Adrenal gland (tissue), 12 donors: ENCODE results near the gene FAM210A. TPM values are rescaled to one million over a fixed set of nuclear protein-coding genes. Genes with fewer than 3 reads are reported as not detected.

Source experiments
- DNase-seq, 7 donors: peaks; one replicate each; pipeline ENCODE4 v3.0.0-alpha.2; 2019 to 2020
- H3K27ac ChIP-seq, 5 donors: fragments of 200-600 bp; sonication (generic) in 4 of 5; 1 replicate in 3 of 5; 2 replicates in 2 of 5; pipeline versions ENCODE4 v1.5.1 to v1.8.0; 2016 to 2020; ENCODE audit warnings: mild to moderate bottlenecking in 1 of 5
- H3K27me3 ChIP-seq: fragments of 200-600 bp; 2 replicates; pipeline ENCODE4 v1.8.0; 2021
- H3K36me3 ChIP-seq, 2 donors: fragments of 200-600 bp; replicated peaks in 1 of 2; 1 replicate in 1 of 2; 2 replicates in 1 of 2; pipeline versions ENCODE4 v1.5.1 to v1.8.0; 2018 to 2022
- H3K4me1 ChIP-seq, 2 donors: fragments of 200-600 bp; replicated peaks in 1 of 2; 1 replicate in 1 of 2; 2 replicates in 1 of 2; pipeline versions ENCODE4 v1.5.1 to v1.8.0; 2018 to 2021
- H3K4me3 ChIP-seq, 4 donors: fragments of 200-600 bp; sonication (generic) in 3 of 4; one replicate each; pipeline ENCODE4 v1.5.1; 2016 to 2018
- H3K9me3 ChIP-seq, 3 donors: fragments of 200-600 bp; sonication (generic) in 1 of 3; replicated peaks in 1 of 3; 1 replicate in 2 of 3; 2 replicates in 1 of 3; pipeline versions ENCODE4 v1.5.1 to v1.8.0; 2016 to 2021
- POLR2A ChIP-seq, 2 donors: fragments of 450-650 bp; IDR thresholded peaks; one replicate each; pipeline ENCODE4 v1.6.1; 2017; ENCODE audit warnings: antibody characterized with exemption in 2 of 2, mild to moderate bottlenecking in 2 of 2, moderate library complexity in 1 of 2
- WGBS, 4 donors: extraction: QIAGEN DNeasy Blood & Tissue Kit in 2 of 4; methylation state at CpG; one replicate each; pipeline versions ENCODE4 v1.1.5 to v1.1.7; 2013 to 2017; 5-methylcytosine and 5-hydroxymethylcytosine counted together
- intact Hi-C, 2 donors: fragments of 100-400 bp; cut with DNase I; formaldehyde crosslinking; loops; one replicate each; pipeline versions ENCODE4 v1.14.1 to v1.15.0; 2022 to 2023
- polyA plus RNA-seq, 3 donors: library from polyadenylated mRNA; stranded (reverse); fragments of 200-250 nt in 2 of 3; fragments of 350-450 nt in 1 of 3; fragmentation: Illumina TruSeq in 1 of 3; extraction: RNeasy Lipid Tissue Mini Kit (QIAGEN cat#74804) in 1 of 3; gene quantifications; one replicate each; pipeline ENCODE4 v1.2.3, GENCODE V29; 2013 to 2014
- total RNA-seq, 9 donors: library from RNA; depleted of rRNA in 4 of 9; stranded (reverse); fragments of >200 nt in 4 of 9; fragments of 120-200 nt in 1 of 9; fragmentation: NEBNext Ultra II Directional in 1 of 9; extraction: Animal tissue kit (Norgen Biotek cat#: 25700) in 1 of 9; gene quantifications; one replicate each; pipeline versions ENCODE4 v1.1.0 to v1.2.4, GENCODE V29; 2013 to 2023
- TF ChIP-seq, protein P1 (sequence below), 6 experiments: fragments of 450-650 bp in 4 of 6; fragments of 200-600 bp in 2 of 6; sonication (generic) in 1 of 6; IDR thresholded peaks; 1 replicate in 5 of 6; 2 replicates in 1 of 6; pipeline versions ENCODE4 v1.5.1 to v1.8.0; 2016 to 2021; ENCODE audit warnings: antibody characterized with exemption in 6 of 6, mild to moderate bottlenecking in 2 of 6, moderate library complexity in 1 of 6
- donor health status: healthy with polysubstance abuse.
- donor health status: Bipolar disorder and iron deficiency.
- donor health status: DM: yes; HTN: yes; CAD: no.
- donor health status: DM: no; HTN: no; CAD: no.
- donor health status: DM: no; HTN: no; CAD: no.
- donor health status: DM: yes; HTN: yes; CAD: no.

Gene FAM210A
- total and polyA plus RNA-seq, 12 donors = 3.4 to 29.5 (median 10.8) TPM

DNA sequence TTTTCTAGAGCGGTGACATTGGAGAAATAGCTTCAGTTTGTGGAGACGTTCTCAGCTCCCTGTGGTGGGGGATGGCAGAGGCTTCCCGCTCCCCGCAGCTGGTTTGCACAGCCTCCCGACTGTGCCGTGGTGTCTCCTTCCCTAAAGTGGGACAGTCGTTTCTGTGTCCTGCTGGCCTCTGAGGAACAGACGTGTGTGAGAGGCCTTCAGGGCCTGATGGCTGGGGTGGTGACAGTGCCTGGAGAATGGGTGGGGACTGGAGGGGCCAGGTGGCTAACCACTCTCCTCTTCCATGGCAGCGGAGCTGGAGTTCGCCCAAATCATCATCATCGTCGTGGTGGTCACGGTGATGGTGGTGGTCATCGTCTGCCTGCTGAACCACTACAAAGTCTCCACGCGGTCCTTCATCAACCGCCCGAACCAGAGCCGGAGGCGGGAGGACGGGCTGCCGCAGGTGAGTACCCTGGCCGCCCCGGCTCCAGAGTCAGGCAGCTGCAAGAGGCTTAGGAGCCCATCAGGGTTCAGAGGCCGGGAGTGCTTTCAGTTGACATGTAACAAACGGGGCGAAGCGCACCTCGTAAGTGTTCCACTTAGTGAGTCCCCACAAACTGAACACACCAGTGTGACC, 105.4 kb downstream of the FAM210A start:
- TF ChIP-seq, protein P1, sequence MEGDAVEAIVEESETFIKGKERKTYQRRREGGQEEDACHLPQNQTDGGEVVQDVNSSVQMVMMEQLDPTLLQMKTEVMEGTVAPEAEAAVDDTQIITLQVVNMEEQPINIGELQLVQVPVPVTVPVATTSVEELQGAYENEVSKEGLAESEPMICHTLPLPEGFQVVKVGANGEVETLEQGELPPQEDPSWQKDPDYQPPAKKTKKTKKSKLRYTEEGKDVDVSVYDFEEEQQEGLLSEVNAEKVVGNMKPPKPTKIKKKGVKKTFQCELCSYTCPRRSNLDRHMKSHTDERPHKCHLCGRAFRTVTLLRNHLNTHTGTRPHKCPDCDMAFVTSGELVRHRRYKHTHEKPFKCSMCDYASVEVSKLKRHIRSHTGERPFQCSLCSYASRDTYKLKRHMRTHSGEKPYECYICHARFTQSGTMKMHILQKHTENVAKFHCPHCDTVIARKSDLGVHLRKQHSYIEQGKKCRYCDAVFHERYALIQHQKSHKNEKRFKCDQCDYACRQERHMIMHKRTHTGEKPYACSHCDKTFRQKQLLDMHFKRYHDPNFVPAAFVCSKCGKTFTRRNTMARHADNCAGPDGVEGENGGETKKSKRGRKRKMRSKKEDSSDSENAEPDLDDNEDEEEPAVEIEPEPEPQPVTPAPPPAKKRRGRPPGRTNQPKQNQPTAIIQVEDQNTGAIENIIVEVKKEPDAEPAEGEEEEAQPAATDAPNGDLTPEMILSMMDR (IDR thresholded peaks at IDR 0.05) = no peak
- no peak for TF ChIP-seq POLR2A (IDR thresholded peaks at IDR 0.05)
- H3K4me3 ChIP-seq = no peak overlapping the region
- peaks cover 0 to 9% of the 10 kb centered on the region in 2 donors for H3K4me1 ChIP-seq
- DNase-seq = peak in 2 of 7 donors; percentile 10 to 47
- intact Hi-C loops = loop anchor here (10.0 kb wide), 2 partner anchors 56 to 416 kb away; no protein-coding TSS in a partner anchor
- WGBS, 4 donors = 96 to 97% (median 96%) methylated on average over 23 to 29 of the region's 29 CpGs
- no peak overlapping the region for H3K27ac ChIP-seq
- no peaks in the 10 kb centered on the region for H3K27me3 ChIP-seq
- H3K36me3 ChIP-seq = peaks cover 0 to 5% of the 10 kb centered on the region in 2 donors
- no peaks in the 10 kb centered on the region for H3K9me3 ChIP-seq

DNA sequence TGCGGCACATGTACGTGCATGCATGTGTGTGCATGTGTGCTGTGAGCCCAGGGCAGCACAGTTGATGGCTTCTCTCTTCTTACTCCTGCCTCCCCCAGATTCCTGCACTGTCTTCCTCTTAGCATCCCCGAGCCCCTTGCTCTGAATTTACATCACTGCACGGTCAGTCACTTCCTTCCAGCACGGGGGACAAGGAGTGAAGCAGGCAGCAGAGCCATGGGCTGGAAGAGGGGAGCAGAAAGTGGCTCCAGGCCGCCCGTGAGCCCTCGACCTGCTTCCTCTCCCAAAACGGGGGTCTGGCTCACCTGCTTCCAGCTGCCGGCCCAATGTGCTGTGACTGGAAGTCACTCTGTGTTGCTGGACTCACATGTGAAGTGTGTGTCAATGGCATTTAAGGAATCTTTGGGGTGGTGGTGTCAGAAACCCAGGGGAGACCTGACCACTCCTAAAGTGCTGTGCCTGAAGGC, 106.1 kb downstream of the FAM210A start:
- H3K36me3 ChIP-seq = peaks cover 0 to 5% of the 10 kb centered on the region in 2 donors

DNA sequence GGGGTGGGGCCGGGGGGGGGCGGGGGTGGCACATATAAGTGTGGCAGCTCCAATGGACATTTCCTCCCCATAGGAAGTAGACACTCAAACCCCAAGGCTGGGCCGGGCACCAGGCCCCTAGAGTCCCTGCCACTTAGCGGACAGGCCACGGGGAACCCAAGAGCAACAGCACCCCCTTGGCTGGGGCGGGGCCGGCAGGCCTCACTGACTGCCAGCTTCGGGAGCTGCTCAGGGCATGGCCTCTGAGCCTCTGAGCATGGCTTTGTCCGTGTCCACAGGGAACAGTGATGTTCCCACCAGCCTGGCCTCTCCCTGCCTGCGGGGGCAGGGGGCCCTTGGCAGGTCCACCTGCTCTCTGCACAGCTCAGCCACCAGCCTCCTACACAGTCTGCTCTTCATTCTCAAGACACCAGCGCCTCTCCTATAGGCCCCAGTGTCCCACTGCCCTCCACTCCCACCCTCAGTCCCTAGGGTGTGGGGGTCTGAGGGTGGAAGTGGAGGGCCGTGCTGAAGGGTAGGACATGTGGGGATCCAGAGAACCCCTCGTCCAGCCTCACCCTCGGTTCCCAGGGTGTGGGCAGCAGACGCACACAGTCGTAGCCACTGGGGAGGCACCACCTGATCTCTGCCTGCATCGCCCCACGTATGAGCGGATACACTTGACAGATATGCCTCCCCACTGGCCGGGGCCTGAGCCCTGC, 106.7 kb downstream of the FAM210A start:
- H3K27me3 ChIP-seq = no peaks in the 10 kb centered on the region
- H3K9me3 ChIP-seq = no peaks in the 10 kb centered on the region
- 91 to 96% (median 92%) methylated on average over 7 to 20 of the region's 20 CpGs for WGBS, 4 donors
- peaks cover 0 to 5% of the 10 kb centered on the region in 2 donors for H3K36me3 ChIP-seq
- no peak overlapping the region for H3K4me3 ChIP-seq
- intact Hi-C loops = loop anchor here (10.0 kb wide), 2 partner anchors 55 to 415 kb away; no protein-coding TSS in a partner anchor
- TF ChIP-seq, protein P1 (IDR thresholded peaks at IDR 0.05) = no peak
- no peak for TF ChIP-seq POLR2A (IDR thresholded peaks at IDR 0.05)
- peak in 2 of 7 donors; percentile 13 to 42 for DNase-seq
- H3K27ac ChIP-seq = no peak overlapping the region
- peaks cover 0 to 9% of the 10 kb centered on the region in 2 donors for H3K4me1 ChIP-seq

More for the DNA sequence above, 106.1 kb downstream of the FAM210A start:
- no peak overlapping the region for H3K27ac ChIP-seq
- peak in 2 of 7 donors; percentile 9 to 36 for DNase-seq
- H3K9me3 ChIP-seq = no peaks in the 10 kb centered on the region
- intact Hi-C loops = loop anchor here (10.0 kb wide), 2 partner anchors 55 to 415 kb away; no protein-coding TSS in a partner anchor
- TF ChIP-seq, protein P1 (IDR thresholded peaks at IDR 0.05) = no peak
- TF ChIP-seq POLR2A (IDR thresholded peaks at IDR 0.05) = no peak
- H3K4me1 ChIP-seq = peaks cover 0 to 9% of the 10 kb centered on the region in 2 donors
- H3K27me3 ChIP-seq = no peaks in the 10 kb centered on the region
- no peak overlapping the region for H3K4me3 ChIP-seq
- WGBS, 4 donors = 83 to 92% (median 88%) methylated on average over 10 of the region's 10 CpGs

DNA sequence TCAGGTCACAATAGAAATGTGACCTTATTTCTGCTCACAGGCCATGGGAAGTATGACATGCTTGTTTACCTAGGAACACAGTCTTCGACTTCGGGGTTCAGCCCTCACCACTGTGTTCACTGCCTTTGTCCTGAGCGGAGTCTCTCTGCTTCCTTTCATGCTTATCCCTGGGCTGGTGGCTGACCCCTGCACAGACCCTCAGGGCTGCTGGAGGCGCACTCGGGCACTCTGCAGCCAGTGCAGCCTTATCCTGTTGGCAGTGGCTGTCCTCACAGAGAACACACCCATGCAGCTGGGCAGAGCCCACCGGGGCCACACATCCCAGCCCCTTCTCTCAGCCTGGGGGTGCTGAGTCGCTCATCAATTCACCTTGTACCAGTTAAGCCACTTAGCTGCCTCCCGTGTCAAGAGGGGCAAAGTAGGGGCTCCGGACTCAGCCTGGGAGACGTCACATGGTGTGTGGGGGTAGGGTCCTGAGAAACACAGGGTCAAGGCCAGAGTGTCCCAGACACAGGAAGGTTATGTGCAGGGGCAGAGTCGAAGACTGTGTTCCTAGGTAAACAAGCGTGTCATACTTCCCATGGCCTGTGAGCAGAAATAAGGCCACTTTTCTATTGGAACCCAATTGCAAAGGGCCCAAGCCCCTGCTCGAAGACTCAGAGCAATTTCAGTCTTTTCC, 107.5 kb downstream of the FAM210A start:
- peaks cover 0 to 5% of the 10 kb centered on the region in 2 donors for H3K36me3 ChIP-seq
- peaks cover 0 to 13% of the 10 kb centered on the region in 2 donors for H3K4me1 ChIP-seq
- no peak for TF ChIP-seq POLR2A (IDR thresholded peaks at IDR 0.05)
- intact Hi-C loops = no loop called here
- no peak overlapping the region for H3K4me3 ChIP-seq
- H3K27me3 ChIP-seq = no peaks in the 10 kb centered on the region
- WGBS, 4 donors = 75 to 83% (median 81%) methylated on average over 12 to 13 of the region's 13 CpGs
- no peak overlapping the region for H3K27ac ChIP-seq
- DNase-seq = peak in 2 of 7 donors; percentile 12 to 49
- H3K9me3 ChIP-seq = no peaks in the 10 kb centered on the region
